Stimulated activated naive CD8-positive, alpha-beta T cell treated with anti-CD3 and anti-CD28 coated beads, Interleukin-15, amount 100 ng/mL, for 72 hours (primary cell): ENCODE data around the gene USP14.

Source experiments
- ATAC-seq: fragments of 150-1000 bp; cut with Tn5 transposase; 2 replicates; pipeline ENCODE4 v1.10.0; 2021; ENCODE audit warnings: mild to moderate bottlenecking, moderate library complexity
- DNase-seq, 2 donors: peaks; one replicate each; pipeline ENCODE4 v3.0.0; 2021 to 2022
- H3K27ac Mint-ChIP-seq, 2 donors: one replicate each; pipeline ENCODE4 v1.8.0; 2022; ENCODE audit warnings: mild to moderate bottlenecking in 2 of 2, mixed read lengths in 2 of 2, moderate library complexity in 2 of 2
- H3K27me3 Mint-ChIP-seq: one replicate; pipeline ENCODE4 v1.8.0; 2022; ENCODE audit warnings: mixed read lengths
- H3K4me1 Mint-ChIP-seq: one replicate; pipeline ENCODE4 v1.8.0; 2022; ENCODE audit warnings: mild to moderate bottlenecking, mixed read lengths
- H3K4me3 Mint-ChIP-seq, 2 donors: one replicate each; pipeline ENCODE4 v1.8.0; 2022; ENCODE audit warnings: mild to moderate bottlenecking in 2 of 2, mixed read lengths in 2 of 2, moderate library complexity in 1 of 2
- H3K9me3 Mint-ChIP-seq, 2 donors: one replicate each; pipeline ENCODE4 v1.8.0; 2022; ENCODE audit warnings: mixed read lengths in 2 of 2

The USP14 gene

GRCh38 chr18:148841-149240 lies 9.5 kb upstream of the USP14 start:
- Mint-ChIP-seq H3K4me1 (no peaks in the 10 kb centered on the region), H3K4me3 (no peak overlapping the region), H3K27ac (no peak overlapping the region), H3K9me3 (no peaks in the 10 kb centered on the region), H3K27me3 (no peaks in the 10 kb centered on the region)
- ATAC-seq (no peak), DNase-seq (no peak)

- H3K4me1 Mint-ChIP-seq = peaks cover 5% of the 10 kb centered on the region
Observed at GRCh38 chr18:154151-154550, 4.2 kb upstream of the USP14 start.

GRCh38 chr18:155688-156087 lies 2.7 kb upstream of the USP14 start:
- H3K9me3 Mint-ChIP-seq = no peaks in the 10 kb centered on the region
- H3K4me1 Mint-ChIP-seq = peaks cover 19% of the 10 kb centered on the region
- DNase-seq (no peak), ATAC-seq (no peak)
- H3K27me3 Mint-ChIP-seq = no peaks in the 10 kb centered on the region
- H3K4me3 Mint-ChIP-seq = no peak overlapping the region
- H3K27ac Mint-ChIP-seq = no peak overlapping the region

More at GRCh38 chr18:154151-154550, 4.2 kb upstream of the USP14 start:
- H3K9me3 Mint-ChIP-seq = no peaks in the 10 kb centered on the region
- DNase-seq (no peak), ATAC-seq (no peak)
- H3K4me3 Mint-ChIP-seq = no peak overlapping the region
- no peak overlapping the region for H3K27ac Mint-ChIP-seq
- no peaks in the 10 kb centered on the region for H3K27me3 Mint-ChIP-seq

GRCh38 chr18:156514-157230 lies 1.7 kb upstream of the USP14 start:
- Mint-ChIP-seq H3K9me3 (no peaks in the 10 kb centered on the region), H3K27ac (no peak overlapping the region), H3K4me1 (peaks cover 29% of the 10 kb centered on the region), H3K4me3 (no peak overlapping the region), H3K27me3 (no peaks in the 10 kb centered on the region)
- ATAC-seq (no peak), DNase-seq (no peak)

GRCh38 chr18:159037-159652 lies 788 bp downstream of the USP14 start:
- peak overlapping the region; percentile 93 to 97 for H3K27ac Mint-ChIP-seq

DNA sequence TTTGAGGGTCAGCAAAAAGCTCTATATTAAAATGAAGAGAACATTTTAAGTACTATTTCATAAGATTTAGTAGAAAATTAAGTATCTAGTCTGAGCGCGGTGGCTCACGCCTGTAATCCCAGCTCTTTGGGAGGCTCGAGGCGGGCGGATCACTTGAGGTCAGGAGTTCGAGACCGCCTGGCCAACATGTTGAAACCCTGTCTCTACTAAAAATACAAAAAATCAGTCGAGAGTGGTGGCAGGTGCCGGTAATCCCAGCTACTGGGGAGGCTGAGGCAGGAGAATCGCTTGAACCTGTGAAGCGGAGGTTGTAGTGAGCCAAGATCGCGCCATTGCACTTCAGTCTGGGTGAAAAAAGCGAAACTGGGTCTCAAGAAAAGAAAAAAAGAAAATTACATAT lies 1.6 kb downstream of the USP14 start:
- no peaks in the 10 kb centered on the region for H3K27me3 Mint-ChIP-seq
- no peak overlapping the region for H3K27ac Mint-ChIP-seq
- no peak for DNase-seq
- H3K9me3 Mint-ChIP-seq = no peaks in the 10 kb centered on the region
- H3K4me3 Mint-ChIP-seq = peak overlapping the region; percentile 93 to 94
- ATAC-seq = no peak
- H3K4me1 Mint-ChIP-seq = peaks cover 41% of the 10 kb centered on the region

More at GRCh38 chr18:159037-159652, 788 bp downstream of the USP14 start:
- ATAC-seq (no peak), DNase-seq (no peak)
- no peaks in the 10 kb centered on the region for H3K27me3 Mint-ChIP-seq
- H3K4me3 Mint-ChIP-seq = peak overlapping the region; percentile 93 to 94
- H3K4me1 Mint-ChIP-seq = peaks cover 41% of the 10 kb centered on the region
- H3K9me3 Mint-ChIP-seq = no peaks in the 10 kb centered on the region

DNA sequence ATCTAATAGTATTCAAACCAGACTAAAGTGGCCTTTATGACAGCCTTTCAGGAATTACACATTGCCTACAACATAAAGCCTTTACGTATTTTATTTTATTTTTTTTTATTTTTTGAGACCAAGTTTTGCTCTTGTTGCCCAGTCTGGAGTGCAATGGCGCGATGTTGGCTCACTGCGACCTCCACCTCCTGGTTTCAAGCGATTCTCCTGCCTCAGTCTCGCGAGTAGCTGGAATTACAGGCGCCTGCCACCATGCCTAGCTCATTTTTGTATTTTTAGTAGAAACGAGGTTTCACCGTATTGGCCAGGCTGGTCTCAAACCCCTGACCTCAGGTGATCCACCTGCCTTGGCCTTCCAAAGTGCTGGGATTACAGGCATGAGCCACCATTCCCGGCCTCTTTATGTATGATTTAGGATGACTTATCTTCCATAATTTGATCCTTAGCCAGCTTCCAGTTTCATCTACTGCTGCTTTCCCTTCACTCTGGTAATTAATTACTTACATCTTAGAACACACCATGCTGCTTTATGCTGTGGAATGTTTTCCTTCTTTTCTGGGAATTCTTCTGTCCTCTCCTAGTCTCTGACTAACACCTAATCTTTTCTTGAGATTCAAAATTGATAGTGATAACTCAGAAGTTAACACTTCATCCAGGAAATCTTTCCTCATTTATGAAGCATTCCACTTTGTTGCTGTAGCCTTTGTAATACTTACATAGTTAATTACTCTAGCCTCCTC lies 2.6 kb downstream of the USP14 start:
- Mint-ChIP-seq H3K4me3 (peak overlapping the region; percentile 93 to 94), H3K27ac (peak overlapping the region; percentile 10 to 69), H3K27me3 (no peaks in the 10 kb centered on the region), H3K9me3 (no peaks in the 10 kb centered on the region), H3K4me1 (peaks cover 41% of the 10 kb centered on the region)
- DNase-seq (no peak), ATAC-seq (no peak)

- Mint-ChIP-seq H3K4me3 (no peak overlapping the region), H3K9me3 (no peaks in the 10 kb centered on the region), H3K27me3 (no peaks in the 10 kb centered on the region), H3K4me1 (peaks cover 11% of the 10 kb centered on the region), H3K27ac (no peak overlapping the region)
- ATAC-seq (no peak), DNase-seq (no peak)
Observed at GRCh38 chr18:172361-172760, 14.0 kb downstream of the USP14 start.

- Mint-ChIP-seq H3K4me3 (no peak overlapping the region), H3K27me3 (no peaks in the 10 kb centered on the region), H3K27ac (no peak overlapping the region), H3K9me3 (no peaks in the 10 kb centered on the region), H3K4me1 (peaks cover 35% of the 10 kb centered on the region)
- no peak for DNase-seq
- ATAC-seq = no peak
Observed at GRCh38 chr18:179499-179898, 21.1 kb downstream of the USP14 start.

- H3K4me3 Mint-ChIP-seq = no peak overlapping the region
- peak overlapping the region in 1 of 2 donors; percentile 40 for H3K27ac Mint-ChIP-seq
- H3K9me3 Mint-ChIP-seq = no peaks in the 10 kb centered on the region
- no peaks in the 10 kb centered on the region for H3K27me3 Mint-ChIP-seq
- ATAC-seq (no peak), DNase-seq (no peak)
- peaks cover 25% of the 10 kb centered on the region for H3K4me1 Mint-ChIP-seq
Observed at GRCh38 chr18:181711-182110, 23.4 kb downstream of the USP14 start.

- no peaks in the 10 kb centered on the region for H3K9me3 Mint-ChIP-seq
- H3K27me3 Mint-ChIP-seq = no peaks in the 10 kb centered on the region
- H3K4me1 Mint-ChIP-seq = peaks cover 15% of the 10 kb centered on the region
- no peak for ATAC-seq
- no peak overlapping the region for H3K4me3 Mint-ChIP-seq
- H3K27ac Mint-ChIP-seq = no peak overlapping the region
- no peak for DNase-seq
Observed at GRCh38 chr18:183769-184168, 25.4 kb downstream of the USP14 start.

DNA sequence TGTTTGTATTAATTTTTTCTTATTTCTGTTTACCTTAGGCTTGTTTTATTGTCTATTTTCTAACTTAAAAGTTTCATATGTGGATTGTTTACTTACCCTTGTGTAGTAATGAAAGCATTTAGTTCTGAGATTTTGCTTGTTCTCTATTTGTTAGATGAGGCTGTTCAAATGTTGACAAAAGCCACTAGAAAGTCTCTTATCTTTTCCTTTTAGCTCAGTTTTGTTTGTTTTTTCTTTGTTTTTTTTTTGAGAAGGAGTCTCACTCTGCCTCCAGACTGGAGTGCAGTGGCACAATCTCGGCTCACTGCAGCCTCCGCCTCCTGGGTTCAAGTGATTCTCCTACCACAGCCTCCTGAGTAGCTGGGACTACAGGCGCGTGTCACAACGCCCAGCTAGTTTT lies 30.9 kb downstream of the USP14 start:
- Mint-ChIP-seq H3K4me3 (no peak overlapping the region), H3K4me1 (no peaks in the 10 kb centered on the region), H3K27ac (no peak overlapping the region), H3K27me3 (no peaks in the 10 kb centered on the region), H3K9me3 (no peaks in the 10 kb centered on the region)
- DNase-seq (no peak), ATAC-seq (no peak)

GRCh38 chr18:191725-192124 lies 33.4 kb downstream of the USP14 start:
- Mint-ChIP-seq H3K4me3 (no peak overlapping the region), H3K27me3 (no peaks in the 10 kb centered on the region), H3K27ac (no peak overlapping the region), H3K9me3 (no peaks in the 10 kb centered on the region), H3K4me1 (no peaks in the 10 kb centered on the region)
- DNase-seq (no peak), ATAC-seq (no peak)

DNA sequence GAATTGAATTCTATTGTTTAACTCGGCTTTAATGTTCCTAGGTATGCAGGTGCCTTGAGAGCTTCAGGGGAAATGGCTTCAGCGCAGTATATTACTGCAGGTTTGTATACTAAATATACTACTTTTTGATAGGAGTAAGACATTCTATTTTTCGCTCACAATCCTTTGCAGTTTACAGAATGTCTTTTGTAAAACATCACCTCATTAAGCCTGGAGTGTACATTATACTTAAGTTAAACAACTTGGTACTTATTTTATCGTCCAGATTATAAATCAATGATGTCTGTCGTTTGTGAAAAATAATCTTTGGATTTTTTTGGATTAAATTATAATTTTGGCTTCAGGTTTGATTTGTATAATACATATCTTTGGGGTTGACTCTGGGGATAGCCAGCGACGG lies 34.4 kb downstream of the USP14 start:
- H3K4me3 Mint-ChIP-seq = no peak overlapping the region
- ATAC-seq (no peak), DNase-seq (no peak)
- H3K4me1 Mint-ChIP-seq = no peaks in the 10 kb centered on the region
- no peak overlapping the region for H3K27ac Mint-ChIP-seq
- no peaks in the 10 kb centered on the region for H3K27me3 Mint-ChIP-seq
- H3K9me3 Mint-ChIP-seq = no peaks in the 10 kb centered on the region

GRCh38 chr18:195651-196050 lies 37.3 kb downstream of the USP14 start:
- DNase-seq (no peak), ATAC-seq (no peak)
- H3K4me1 Mint-ChIP-seq = no peaks in the 10 kb centered on the region
- H3K9me3 Mint-ChIP-seq = no peaks in the 10 kb centered on the region
- no peak overlapping the region for H3K27ac Mint-ChIP-seq
- H3K4me3 Mint-ChIP-seq = no peak overlapping the region
- no peaks in the 10 kb centered on the region for H3K27me3 Mint-ChIP-seq

- DNase-seq = no peak
- Mint-ChIP-seq H3K27me3 (no peaks in the 10 kb centered on the region), H3K4me1 (no peaks in the 10 kb centered on the region), H3K4me3 (no peak overlapping the region), H3K27ac (no peak overlapping the region), H3K9me3 (no peaks in the 10 kb centered on the region)
- no peak for ATAC-seq
Observed at GRCh38 chr18:199214-199613, 40.9 kb downstream of the USP14 start.
